HG03103 (cell line): ENCODE measurements around the gene OPCML.

Source experiments
- ATAC-seq: cut with Tn5 transposase; IDR thresholded peaks from one replicate; pipeline ENCODE4 v1.9.1; 2021; ENCODE audit warnings: low read depth; ENCODE audit not compliant: unreplicated experiment

OPCML gene

GRCh38 chr11:133240908-133241655 lies 291.2 kb downstream of the OPCML start:
- ATAC-seq: no peak

GRCh38 chr11:133239575-133239974 lies 292.7 kb downstream of the OPCML start:
- no peak for ATAC-seq

GRCh38 chr11:133238495-133238894 lies 293.8 kb downstream of the OPCML start:
- ATAC-seq: no peak

GRCh38 chr11:133238027-133238426 lies 294.3 kb downstream of the OPCML start:
- no peak for ATAC-seq

- ATAC-seq: no peak
Measured at GRCh38 chr11:133235381-133235780, 296.9 kb downstream of the OPCML start.

- ATAC-seq: no peak
Measured at GRCh38 chr11:133234883-133235282, 297.4 kb downstream of the OPCML start.

GRCh38 chr11:133232665-133233064 lies 299.6 kb downstream of the OPCML start:
- ATAC-seq: no peak

- no peak for ATAC-seq
Measured at GRCh38 chr11:133230431-133230830, 301.9 kb downstream of the OPCML start.

- no peak for ATAC-seq
Measured at GRCh38 chr11:133228471-133229329, 303.6 kb downstream of the OPCML start.

GRCh38 chr11:133227632-133228111 lies 304.6 kb downstream of the OPCML start:
- ATAC-seq: no peak

GRCh38 chr11:133224271-133224670 lies 308.0 kb downstream of the OPCML start:
- no peak for ATAC-seq

GRCh38 chr11:133222425-133223330 lies 309.6 kb downstream of the OPCML start:
- ATAC-seq: no peak

GRCh38 chr11:133219543-133219942 lies 312.8 kb downstream of the OPCML start:
- no peak for ATAC-seq

GRCh38 chr11:133216813-133217212 lies 315.5 kb downstream of the OPCML start:
- ATAC-seq: no peak

GRCh38 chr11:133215596-133216230 lies 316.6 kb downstream of the OPCML start:
- no peak for ATAC-seq

- ATAC-seq: no peak
Measured at GRCh38 chr11:133214646-133215045, 317.7 kb downstream of the OPCML start.

GRCh38 chr11:133212201-133212600 lies 320.1 kb downstream of the OPCML start:
- no peak for ATAC-seq

GRCh38 chr11:133207995-133208394 lies 324.3 kb downstream of the OPCML start:
- no peak for ATAC-seq

GRCh38 chr11:133206313-133207005 lies 325.8 kb downstream of the OPCML start:
- ATAC-seq: no peak

- no peak for ATAC-seq
Measured at GRCh38 chr11:133204158-133204557, 328.1 kb downstream of the OPCML start.
